GM19193 (cell line): ENCODE data around the gene ABCA9.

Source experiments
- POLR2A ChIP-seq: IDR thresholded peaks from 4 replicates; pipeline ENCODE4 v1.6.1; 2011; ENCODE audit not compliant: insufficient read depth, insufficient read length; ENCODE audit errors: extremely low read depth

The ABCA9 gene

GRCh38 chr17:69012895-69013805 is 47.6 kb downstream of the ABCA9 start:
- no peak for TF ChIP-seq POLR2A

GRCh38 chr17:69009930-69010329 is 50.8 kb downstream of the ABCA9 start:
- TF ChIP-seq POLR2A: no peak

- no peak for TF ChIP-seq POLR2A
These were observed 67.6 kb downstream of the ABCA9 start for GRCh38 chr17:68993112-68993511.

GRCh38 chr17:68987966-68988365 is 72.8 kb downstream of the ABCA9 start:
- no peak for TF ChIP-seq POLR2A

- no peak for TF ChIP-seq POLR2A
These were observed 79.4 kb downstream of the ABCA9 start for GRCh38 chr17:68981288-68981687.

- TF ChIP-seq POLR2A: no peak
These were observed 87.5 kb downstream of the ABCA9 start for GRCh38 chr17:68973098-68973846.

- TF ChIP-seq POLR2A: no peak
These were observed 88.5 kb downstream of the ABCA9 start for GRCh38 chr17:68972119-68972704.

- no peak for TF ChIP-seq POLR2A
These were observed 91.6 kb downstream of the ABCA9 start for GRCh38 chr17:68969101-68969500.

GRCh38 chr17:68963958-68964357 is 96.8 kb downstream of the ABCA9 start:
- no peak for TF ChIP-seq POLR2A

GRCh38 chr17:68961214-68961882 is 99.4 kb downstream of the ABCA9 start:
- no peak for TF ChIP-seq POLR2A

GRCh38 chr17:68957944-68958343 is 102.8 kb downstream of the ABCA9 start:
- TF ChIP-seq POLR2A: no peak

- TF ChIP-seq POLR2A: no peak
These were observed 105.4 kb downstream of the ABCA9 start, which contains the start of gene ABCA8 for GRCh38 chr17:68955181-68955841. ABCA8 (minus strand) TSS chr17:68955392; CDS start chr17:68942034, 13,358 bp downstream.

- TF ChIP-seq POLR2A: no peak
These were observed 106.4 kb downstream of the ABCA9 start for GRCh38 chr17:68954146-68954896.
